HEK293 (cell line): ENCODE results near the gene MSTN.
A peak's percentile ranks its signal among the peaks of the same experiment; 100 is the strongest.

Experiments used
- CTCF ChIA-PET: fragments of 350-600 bp; formaldehyde crosslinking; extraction: SDS; loops from one replicate; lab custom pipeline; 2021; ENCODE audit warnings: antibody characterized with exemption; lab: Yijun Ruan, JAX
- POLR2A ChIA-PET: fragments of 300-600 bp; formaldehyde crosslinking; extraction: SDS; loops from one replicate; lab custom pipeline; 2020; ENCODE audit warnings: antibody characterized with exemption, inconsistent platforms; lab: Yijun Ruan, JAX
- H3K27ac ChIP-seq: fragments of 200-500 bp; sonication (Bioruptor generic); 2 replicates; pipeline ENCODE4 v1.5.1; 2014; ENCODE audit warnings: low read depth, low read length, control low read depth, inconsistent platforms; ENCODE audit errors: extremely low read depth
- H3K36me3 ChIP-seq, 2 experiments: fragments of 200-500 bp in 1 of 2; sonication (Bioruptor generic) in 1 of 2; 1 replicate in 1 of 2; 2 replicates in 1 of 2; pipeline ENCODE4 v1.5.1; 2014 to 2017; ENCODE audit warnings: inconsistent platforms in 2 of 2, low read length in 2 of 2; ENCODE audit not compliant: control insufficient read depth in 2 of 2, insufficient read depth in 1 of 2
- H3K4me1 ChIP-seq: fragments of 200-500 bp; sonication (Bioruptor generic); 2 replicates; pipeline ENCODE4 v1.5.1; 2014; ENCODE audit warnings: mild to moderate bottlenecking, low read length, inconsistent platforms; ENCODE audit not compliant: control insufficient read depth, insufficient read depth
- H3K4me3 ChIP-seq: 2 replicates; pipeline ENCODE4 v1.5.1; 2011; ENCODE audit warnings: low read depth, mild to moderate bottlenecking, control low read depth, low read length, moderate library complexity
- H3K9me3 ChIP-seq: fragments of 200-500 bp; sonication (Bioruptor generic); 2 replicates; pipeline ENCODE4 v1.5.1; 2014; ENCODE audit warnings: low read depth, low read length, inconsistent platforms; ENCODE audit not compliant: control insufficient read depth, insufficient read depth
- BCL11B ChIP-seq: fragments of 450-650 bp; formaldehyde crosslinking; IDR thresholded peaks from 2 replicates; pipeline ENCODE4 v1.5.1; 2016; ENCODE audit warnings: low read depth, missing biosample characterization, missing genetic modification characterization
- HOXC10 ChIP-seq: sonication (generic); formaldehyde crosslinking; IDR thresholded peaks from 2 replicates; pipeline ENCODE4 v1.8.1; 2023; ENCODE audit warnings: mild to moderate bottlenecking, missing genetic modification reagents
- INSM2 ChIP-seq: fragments of 450-650 bp; formaldehyde crosslinking; IDR thresholded peaks from 2 replicates; pipeline ENCODE4 v1.5.1; 2016; ENCODE audit warnings: missing biosample characterization, missing genetic modification characterization
- KLF10 ChIP-seq: fragments of 450-650 bp; IDR thresholded peaks from 2 replicates; pipeline ENCODE4 v1.5.1; 2018; ENCODE audit warnings: missing biosample characterization, mild to moderate bottlenecking, missing genetic modification characterization
- SETDB1 ChIP-seq: IDR thresholded peaks from one replicate; pipeline ENCODE4 v1.6.1; 2017; ENCODE audit warnings: mild to moderate bottlenecking, low read length, moderate library complexity, mixed read lengths; ENCODE audit not compliant: insufficient read length
- SP2 ChIP-seq: fragments of 450-650 bp; formaldehyde crosslinking; IDR thresholded peaks from 2 replicates; pipeline ENCODE4 v1.5.1; 2016; ENCODE audit warnings: missing biosample characterization, missing genetic modification characterization
- TRIM28 ChIP-seq: IDR thresholded peaks from 2 replicates; pipeline ENCODE4 v1.6.1; 2011; ENCODE audit warnings: low read length, control low read depth, borderline replicate concordance
- ZBTB11 ChIP-seq: fragments of 450-650 bp; formaldehyde crosslinking; conservative IDR thresholded peaks from 2 replicates; pipeline ENCODE4 v1.5.1; 2016; ENCODE audit warnings: low read depth, missing biosample characterization, missing genetic modification characterization
- ZBTB44 ChIP-seq: fragments of 450-650 bp; IDR thresholded peaks from 2 replicates; pipeline ENCODE4 v1.5.1; 2018; ENCODE audit warnings: missing biosample characterization, mild to moderate bottlenecking, missing genetic modification characterization
- ZNF23 ChIP-seq: fragments of 450-650 bp; formaldehyde crosslinking; IDR thresholded peaks from 2 replicates; pipeline ENCODE4 v1.5.1; 2016; ENCODE audit warnings: missing biosample characterization, missing genetic modification characterization, borderline replicate concordance
- ZNF362 ChIP-seq: fragments of 450-650 bp; formaldehyde crosslinking; IDR thresholded peaks from 2 replicates; pipeline ENCODE4 v1.5.1; 2016; ENCODE audit warnings: missing biosample characterization, missing genetic modification characterization
- ZNF394 ChIP-seq: fragments of 450-650 bp; formaldehyde crosslinking; IDR thresholded peaks from 2 replicates; pipeline ENCODE4 v1.5.1; 2016; ENCODE audit warnings: missing biosample characterization, missing genetic modification characterization, mild to moderate bottlenecking, moderate library complexity, borderline replicate concordance
- ZNF398 ChIP-seq: fragments of 450-650 bp; formaldehyde crosslinking; IDR thresholded peaks from 2 replicates; pipeline ENCODE4 v1.5.1; 2017; ENCODE audit warnings: missing biosample characterization, missing genetic modification characterization
- ZNF416 ChIP-seq: fragments of 450-650 bp; formaldehyde crosslinking; IDR thresholded peaks from 2 replicates; pipeline ENCODE4 v1.5.1; 2016; ENCODE audit warnings: missing biosample characterization, missing genetic modification characterization
- ZNF426 ChIP-seq: fragments of 450-650 bp; formaldehyde crosslinking; IDR thresholded peaks from 2 replicates; pipeline ENCODE4 v1.5.1; 2017; ENCODE audit warnings: missing biosample characterization, missing genetic modification characterization, mild to moderate bottlenecking, inconsistent platforms, moderate library complexity
- ZNF449 ChIP-seq: fragments of 450-650 bp; formaldehyde crosslinking; IDR thresholded peaks from 2 replicates; pipeline ENCODE4 v1.5.1; 2017; ENCODE audit warnings: missing biosample characterization, mild to moderate bottlenecking, missing genetic modification characterization, moderate library complexity
- ZNF558 ChIP-seq: fragments of 450-650 bp; formaldehyde crosslinking; IDR thresholded peaks from 2 replicates; pipeline ENCODE4 v1.5.1; 2016; ENCODE audit warnings: missing biosample characterization, missing genetic modification characterization
- ZNF623 ChIP-seq: fragments of 450-650 bp; formaldehyde crosslinking; IDR thresholded peaks from 2 replicates; pipeline ENCODE4 v1.5.1; 2016; ENCODE audit warnings: missing biosample characterization, missing genetic modification characterization
- ZNF654 ChIP-seq: fragments of 450-650 bp; formaldehyde crosslinking; IDR thresholded peaks from 2 replicates; pipeline ENCODE4 v1.5.1; 2016; ENCODE audit warnings: low read depth, missing biosample characterization, missing genetic modification characterization
- ZNF660 ChIP-seq: fragments of 450-650 bp; IDR thresholded peaks from 2 replicates; pipeline ENCODE4 v1.5.1; 2018; ENCODE audit warnings: missing biosample characterization, mild to moderate bottlenecking, missing genetic modification characterization
- ZNF791 ChIP-seq: fragments of 450-650 bp; formaldehyde crosslinking; IDR thresholded peaks from 2 replicates; pipeline ENCODE4 v1.5.1; 2016; ENCODE audit warnings: missing biosample characterization, missing genetic modification characterization
- ZNF843 ChIP-seq: fragments of 450-650 bp; formaldehyde crosslinking; IDR thresholded peaks from 2 replicates; pipeline ENCODE4 v1.5.1; 2016; ENCODE audit warnings: missing biosample characterization, missing genetic modification characterization
- ZSCAN18 ChIP-seq: fragments of 450-650 bp; formaldehyde crosslinking; IDR thresholded peaks from 2 replicates; pipeline ENCODE4 v1.5.1; 2016; ENCODE audit warnings: missing biosample characterization, missing genetic modification characterization
- ZSCAN23 ChIP-seq: fragments of 450-650 bp; formaldehyde crosslinking; IDR thresholded peaks from 2 replicates; pipeline ENCODE4 v1.5.1; 2016; ENCODE audit warnings: missing biosample characterization, missing genetic modification characterization

The MSTN gene

GRCh38 chr2:190020720-190021119, 41.8 kb downstream of the MSTN start (continued):
- TF ChIP-seq ZBTB11 (tag by site-specific recombination) (no peak), ZNF426 (no peak), ZSCAN23 (tag by site-specific recombination) (no peak)

- Histone ChIP-seq H3K9me3 (no peaks in the 10 kb centered on the region), H3K4me1 (no peaks in the 10 kb centered on the region), H3K4me3 (no peak overlapping the region)
- POLR2A ChIA-PET: no interaction called here
- 0 out of 2 replicates have a peak, but pooled peaks have one; percentile 15 for TF ChIP-seq TRIM28
- no peak for TF ChIP-seq ZNF449 (tag by site-specific recombination)
- no peak for TF ChIP-seq SP2 (tag by site-specific recombination)
- no peak for TF ChIP-seq ZSCAN18
- TF ChIP-seq KLF10 (tag by site-specific recombination): no peak
- TF ChIP-seq ZBTB44: no peak
- no peak for TF ChIP-seq BCL11B (tag by site-specific recombination)
- TF ChIP-seq ZNF416 (tag by site-specific recombination): no peak
- TF ChIP-seq INSM2 (tag by site-specific recombination): no peak
- no peak for TF ChIP-seq ZNF558 (tag by site-specific recombination)
- no peak for TF ChIP-seq ZNF654 (tag by site-specific recombination)
- TF ChIP-seq ZNF791: peak; percentile 94
- no peak for TF ChIP-seq ZNF394 (tag by site-specific recombination)
- TF ChIP-seq ZNF362 (tag by site-specific recombination): no peak
- TF ChIP-seq ZNF398: no peak
- TF ChIP-seq ZNF843 (tag by site-specific recombination): no peak
- TF ChIP-seq ZNF623 (tag by site-specific recombination): no peak
- TF ChIP-seq SETDB1: peak; percentile 66
- no peak for TF ChIP-seq HOXC10 (CRISPR knock-in tag)
- no peak for TF ChIP-seq ZNF23
- TF ChIP-seq ZNF660 (tag by site-specific recombination): no peak
- TF ChIP-seq, all 188 proteins: peak for 3
- no peaks in the 10 kb centered on the region for H3K36me3 ChIP-seq
- CTCF ChIA-PET: no interaction called here
- H3K27ac ChIP-seq: no peak overlapping the region
These were observed 44.7 kb downstream of the MSTN start for GRCh38 chr2:190017837-190018236.
